Duodenal mucosa (tissue), 2 donors: ENCODE measurements around the gene KLC1.

Source experiments
- H3K27ac ChIP-seq: one replicate; pipeline ENCODE4 v1.7.0; 2013; ENCODE audit warnings: low read depth, low read length
- H3K27me3 ChIP-seq, 2 donors: one replicate each; pipeline ENCODE4 v1.7.0; 2013; ENCODE audit warnings: low read length in 2 of 2, control low read depth in 1 of 2; ENCODE audit not compliant: insufficient read depth in 2 of 2, control insufficient read depth in 1 of 2
- H3K36me3 ChIP-seq, 2 donors: one replicate each; pipeline ENCODE4 v1.7.0; 2013; ENCODE audit warnings: low read length in 2 of 2, control low read depth in 1 of 2; ENCODE audit not compliant: insufficient read depth in 2 of 2, control insufficient read depth in 1 of 2
- H3K4me1 ChIP-seq, 2 donors: one replicate each; pipeline ENCODE4 v1.7.0; 2013; ENCODE audit warnings: low read length in 2 of 2, control low read depth in 1 of 2; ENCODE audit not compliant: insufficient read depth in 2 of 2, control insufficient read depth in 1 of 2
- H3K4me3 ChIP-seq, 2 donors: one replicate each; pipeline ENCODE4 v1.7.0; 2013; ENCODE audit warnings: low read length in 2 of 2, low read depth in 1 of 2
- H3K9ac ChIP-seq, 2 donors: one replicate each; pipeline ENCODE4 v1.7.0; 2013; ENCODE audit warnings: low read length in 2 of 2, low read depth in 1 of 2
- H3K9me3 ChIP-seq, 2 donors: one replicate each; pipeline ENCODE4 v1.7.0; 2013; ENCODE audit warnings: low read length in 2 of 2, control low read depth in 1 of 2; ENCODE audit not compliant: control insufficient read depth in 1 of 2

The KLC1 gene

DNA sequence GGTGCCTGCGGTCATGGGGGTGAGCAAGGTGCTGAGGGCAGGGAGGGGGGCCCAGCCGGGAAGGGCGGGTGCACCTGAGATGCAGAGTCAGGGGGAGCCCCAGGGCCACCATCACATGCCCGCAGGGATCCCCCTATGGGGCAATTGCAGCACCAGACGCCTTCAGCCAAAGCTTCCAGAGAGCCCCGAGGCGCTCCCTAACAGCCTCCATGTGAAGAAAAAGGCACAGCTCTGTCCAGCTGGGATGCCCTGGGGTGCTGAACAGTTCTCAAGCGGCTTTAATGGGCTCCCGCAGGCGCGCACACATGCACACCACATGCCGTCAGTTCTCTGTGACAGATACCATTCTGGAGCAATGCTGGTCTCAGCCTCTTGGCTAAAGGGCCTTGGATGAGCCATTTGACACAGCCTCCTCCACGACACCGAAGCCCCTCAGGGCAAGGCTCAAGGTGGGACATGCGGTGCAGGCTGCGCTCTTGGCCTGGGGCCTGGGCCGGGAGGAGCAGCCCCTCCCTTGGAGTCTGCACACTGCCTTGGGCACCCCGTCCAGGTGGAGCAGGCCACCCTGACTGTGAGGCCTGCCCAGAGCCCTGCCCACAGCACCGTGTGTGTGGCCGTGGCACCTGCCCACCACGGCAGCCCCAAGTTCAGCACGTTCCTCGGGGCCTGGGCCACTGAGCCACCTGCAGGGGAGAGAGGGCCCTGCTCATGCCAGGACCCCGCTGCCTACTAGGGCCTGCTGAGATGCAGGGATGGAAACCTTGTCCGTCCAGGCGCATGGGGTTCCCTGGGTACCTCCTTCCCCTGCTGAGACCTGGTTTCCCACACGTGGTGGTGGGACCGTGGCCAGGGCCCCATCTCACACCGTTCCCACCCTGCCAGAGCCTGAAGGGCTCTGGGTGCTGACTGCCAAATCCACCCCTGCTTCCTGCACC, 78.6 kb downstream of the KLC1 start:
- Histone ChIP-seq H3K9ac (no peak overlapping the region), H3K27ac (no peak overlapping the region), H3K9me3 (no peaks in the 10 kb centered on the region), H3K4me3 (no peak overlapping the region), H3K27me3 (no peaks in the 10 kb centered on the region), H3K4me1 (peaks cover 20 to 21% of the 10 kb centered on the region in 2 donors), H3K36me3 (peaks cover 5 to 55% of the 10 kb centered on the region in 2 donors)

- H3K9me3 ChIP-seq: no peaks in the 10 kb centered on the region
- H3K4me3 ChIP-seq: no peak overlapping the region
- H3K36me3 ChIP-seq: peaks cover 5 to 44% of the 10 kb centered on the region in 2 donors
- no peak overlapping the region for H3K27ac ChIP-seq
- H3K9ac ChIP-seq: no peak overlapping the region
- H3K4me1 ChIP-seq: peaks cover 21 to 23% of the 10 kb centered on the region in 2 donors
- H3K27me3 ChIP-seq: no peaks in the 10 kb centered on the region
Measured at GRCh38 chr14:103708750-103709187, 79.8 kb downstream of the KLC1 start.

GRCh38 chr14:103709814-103710213, 80.8 kb downstream of the KLC1 start:
- no peak overlapping the region for H3K9ac ChIP-seq

DNA sequence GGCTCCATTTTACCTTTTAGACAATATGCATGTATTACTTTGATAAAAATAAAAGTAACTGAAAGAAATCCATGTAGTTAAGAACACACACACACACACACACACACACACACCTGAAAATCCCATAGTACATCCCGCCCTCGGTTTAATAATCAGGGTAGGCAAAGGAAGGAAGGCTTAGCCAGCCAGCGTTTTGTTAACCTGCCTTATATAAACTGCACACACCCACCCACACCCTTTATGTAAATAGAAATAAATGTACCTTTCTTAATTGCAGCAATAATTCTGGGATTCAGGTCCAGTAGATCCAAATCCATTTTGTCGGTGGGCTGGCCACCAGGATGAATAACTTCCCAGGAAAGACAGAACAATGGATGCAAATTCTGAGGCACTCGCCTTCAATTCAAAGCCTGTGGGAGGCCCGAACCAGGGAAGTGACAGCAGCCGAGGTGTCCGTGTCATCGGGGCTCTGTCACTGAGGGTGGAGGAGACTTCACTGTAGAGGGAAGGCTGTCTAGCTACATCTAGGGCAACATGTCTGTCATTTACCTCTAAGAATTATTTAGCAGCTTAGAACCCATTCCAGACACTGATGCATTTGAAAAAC, 81.9 kb downstream of the KLC1 start:
- H3K27me3 ChIP-seq: no peaks in the 10 kb centered on the region
- no peak overlapping the region for H3K4me3 ChIP-seq
- peak overlapping the region in 1 of 2 donors; percentile 4 for H3K9ac ChIP-seq
- peaks cover 21 to 31% of the 10 kb centered on the region in 2 donors for H3K4me1 ChIP-seq
- no peak overlapping the region for H3K27ac ChIP-seq
- H3K9me3 ChIP-seq: no peaks in the 10 kb centered on the region
- peaks cover under 1 to 33% of the 10 kb centered on the region in 2 donors for H3K36me3 ChIP-seq

More at GRCh38 chr14:103709814-103710213, 80.8 kb downstream of the KLC1 start:
- no peaks in the 10 kb centered on the region for H3K9me3 ChIP-seq
- no peaks in the 10 kb centered on the region for H3K27me3 ChIP-seq
- no peak overlapping the region for H3K4me3 ChIP-seq
- no peak overlapping the region for H3K27ac ChIP-seq
- H3K4me1 ChIP-seq: peaks cover 21 to 31% of the 10 kb centered on the region in 2 donors
- peaks cover 5 to 40% of the 10 kb centered on the region in 2 donors for H3K36me3 ChIP-seq

- Histone ChIP-seq H3K36me3 (peaks cover 0 to 24% of the 10 kb centered on the region in 2 donors), H3K4me3 (no peak overlapping the region), H3K27ac (peak overlapping the region; percentile 14), H3K9me3 (no peaks in the 10 kb centered on the region), H3K27me3 (no peaks in the 10 kb centered on the region), H3K4me1 (peaks cover 26 to 35% of the 10 kb centered on the region in 2 donors), H3K9ac (peak overlapping the region; percentile 4 to 28)
Measured at GRCh38 chr14:103711516-103712431, 82.8 kb downstream of the KLC1 start.

DNA sequence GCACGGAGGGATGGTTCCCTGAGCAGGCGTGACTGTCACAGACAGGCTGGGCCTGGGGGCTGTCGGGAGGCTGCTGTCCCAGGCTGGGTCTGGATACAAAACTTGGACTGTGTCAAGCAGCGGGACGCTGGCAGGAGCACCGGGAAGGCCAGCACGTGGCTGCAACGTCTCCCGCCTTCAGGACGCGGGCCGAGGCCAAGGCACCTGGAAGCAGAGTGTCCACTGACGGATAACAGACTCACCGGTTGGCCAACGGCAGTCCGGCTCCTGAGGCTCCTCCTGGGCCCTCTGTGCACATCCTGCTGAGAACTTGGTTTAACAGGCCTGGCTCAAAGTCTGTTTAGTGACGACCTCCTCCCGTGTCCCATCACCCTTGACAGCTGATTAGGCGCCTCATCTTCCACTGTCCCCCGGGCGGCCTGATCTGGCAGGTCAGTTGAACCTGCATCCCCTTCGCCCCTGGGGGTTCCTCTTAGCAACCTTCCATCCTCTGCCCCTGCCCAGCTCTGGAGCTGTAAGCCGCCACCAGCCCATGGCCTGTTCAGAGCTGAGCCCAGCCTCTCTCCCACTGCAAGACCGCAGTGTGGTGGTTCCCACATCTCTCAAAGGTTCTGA, 83.7 kb downstream of the KLC1 start:
- peaks cover 0 to 14% of the 10 kb centered on the region in 2 donors for H3K36me3 ChIP-seq
- no peak overlapping the region for H3K9ac ChIP-seq
- H3K27me3 ChIP-seq: no peaks in the 10 kb centered on the region
- peaks cover 29 to 39% of the 10 kb centered on the region in 2 donors for H3K4me1 ChIP-seq
- H3K9me3 ChIP-seq: no peaks in the 10 kb centered on the region
- H3K4me3 ChIP-seq: no peak overlapping the region
- H3K27ac ChIP-seq: no peak overlapping the region

DNA sequence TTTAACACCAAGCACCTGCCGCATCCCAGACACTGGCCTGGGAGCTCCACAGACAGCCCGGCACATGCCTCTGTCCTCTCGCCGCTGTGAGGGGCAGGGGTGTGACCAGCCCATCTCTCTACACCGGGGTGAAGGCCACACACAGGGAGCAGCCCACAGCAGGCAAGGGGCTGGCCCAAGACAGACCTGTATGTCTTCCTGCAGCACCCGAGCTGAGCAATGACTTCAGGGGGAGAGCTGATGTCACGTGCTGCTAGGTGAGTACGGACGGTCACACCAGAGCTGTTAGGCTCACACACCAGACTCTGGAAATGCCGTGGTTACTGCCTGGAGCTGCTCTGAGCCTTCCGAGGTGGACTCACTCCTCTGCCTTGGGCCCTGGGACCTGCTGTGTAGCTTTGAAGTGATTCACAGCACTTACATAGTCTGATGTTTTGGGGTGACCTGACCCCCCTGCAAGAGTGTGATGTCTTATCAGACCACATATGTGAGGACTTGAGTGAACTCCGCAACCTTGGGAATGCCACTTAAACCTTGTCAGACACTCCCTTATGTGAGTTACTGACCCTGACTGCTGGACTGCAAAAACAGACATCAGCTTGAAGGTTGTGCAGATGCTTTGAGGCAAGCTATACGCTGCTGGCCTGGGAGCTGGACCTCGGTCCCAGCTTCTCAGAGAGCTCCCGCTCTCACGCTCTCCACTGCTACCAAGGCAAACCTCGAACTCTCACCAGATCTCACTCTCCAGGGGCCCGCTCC, 84.5 kb downstream of the KLC1 start:
- Histone ChIP-seq H3K36me3 (peaks cover 0 to 8% of the 10 kb centered on the region in 2 donors), H3K4me3 (no peak overlapping the region), H3K27ac (no peak overlapping the region), H3K27me3 (no peaks in the 10 kb centered on the region), H3K9ac (no peak overlapping the region), H3K4me1 (peaks cover 29 to 39% of the 10 kb centered on the region in 2 donors), H3K9me3 (no peaks in the 10 kb centered on the region)

DNA sequence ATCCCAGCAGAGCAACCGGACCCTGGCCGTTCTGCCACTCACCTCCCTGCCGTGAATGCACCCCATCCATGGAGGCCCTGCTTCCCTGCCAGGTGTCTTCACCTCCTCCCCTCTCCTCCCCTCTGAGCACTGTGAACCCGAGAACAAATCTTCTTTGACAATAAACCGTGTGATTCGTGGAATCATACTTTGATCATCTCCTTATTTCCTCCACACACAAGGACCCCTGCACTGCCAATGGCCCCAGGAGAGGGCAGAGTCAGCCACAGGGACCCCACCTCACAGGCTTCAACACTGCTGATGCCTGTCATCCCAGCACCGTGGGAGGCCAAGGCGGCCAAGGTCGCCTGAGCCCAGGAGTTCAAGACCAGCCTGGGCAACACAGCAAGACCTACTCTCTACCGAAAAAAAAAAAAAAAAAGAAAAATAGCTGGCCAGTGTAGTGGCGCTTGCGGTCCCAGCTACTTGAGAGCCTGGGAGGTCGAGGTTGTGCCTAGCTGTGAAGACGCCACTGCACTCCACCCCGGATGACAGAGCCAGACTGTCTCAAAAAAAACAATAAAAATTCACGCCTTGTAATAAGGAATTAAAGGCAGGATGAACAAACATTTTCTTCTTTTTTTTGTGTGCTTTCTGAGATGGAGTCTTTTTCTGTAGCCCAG, 85.2 kb downstream of the KLC1 start:
- H3K9me3 ChIP-seq: no peaks in the 10 kb centered on the region
- H3K4me3 ChIP-seq: peak overlapping the region in 1 of 2 donors; percentile 21
- peaks cover 29 to 39% of the 10 kb centered on the region in 2 donors for H3K4me1 ChIP-seq
- H3K27ac ChIP-seq: no peak overlapping the region
- peaks cover 0 to 1% of the 10 kb centered on the region in 2 donors for H3K36me3 ChIP-seq
- no peaks in the 10 kb centered on the region for H3K27me3 ChIP-seq
- H3K9ac ChIP-seq: no peak overlapping the region
